H9 (cell line): Measurements from ENCODE around the gene CADPS. TPM values are rescaled to one million over a fixed set of nuclear protein-coding genes. Genes with fewer than 3 reads are reported as not detected.

Experiments
- DNase-seq: peaks from one replicate; pipeline ENCODE4 v3.0.0-alpha.2; 2017
- H2AFZ ChIP-seq: one replicate; pipeline ENCODE4 v1.6.1; 2013; ENCODE audit warnings: mild to moderate bottlenecking, low read length, control low read depth, moderate library complexity
- H2AK5ac ChIP-seq: 2 replicates; pipeline ENCODE4 v1.6.1; 2013; ENCODE audit warnings: low read length, control low read depth, mixed read lengths; ENCODE audit not compliant: insufficient read length
- H2BK120ac ChIP-seq: one replicate; pipeline ENCODE4 v1.6.1; 2013; ENCODE audit warnings: low read depth, mild to moderate bottlenecking, low read length, control low read depth, inconsistent platforms; ENCODE audit not compliant: poor library complexity, severe bottlenecking
- H2BK12ac ChIP-seq: 2 replicates; pipeline ENCODE4 v1.6.1; 2013; ENCODE audit warnings: low read length, control low read depth, mixed read lengths, low read depth; ENCODE audit not compliant: insufficient read length
- H2BK15ac ChIP-seq: 2 replicates; pipeline ENCODE4 v1.6.1; 2013; ENCODE audit warnings: low read depth, low read length, control low read depth
- H2BK20ac ChIP-seq: one replicate; pipeline ENCODE4 v1.6.1; 2013; ENCODE audit warnings: low read depth, mild to moderate bottlenecking, low read length, control low read depth, inconsistent platforms; ENCODE audit not compliant: poor library complexity, severe bottlenecking
- H2BK5ac ChIP-seq: 2 replicates; pipeline ENCODE4 v1.6.1; 2013; ENCODE audit warnings: low read length, control low read depth, mixed read lengths; ENCODE audit not compliant: insufficient read length
- H3K14ac ChIP-seq: 2 replicates; pipeline ENCODE4 v1.6.1; 2013; ENCODE audit warnings: low read length, control low read depth; ENCODE audit not compliant: insufficient read depth
- H3K18ac ChIP-seq: 2 replicates; pipeline ENCODE4 v1.6.1; 2013; ENCODE audit warnings: low read depth, mild to moderate bottlenecking, mixed read lengths, low read length, control low read depth; ENCODE audit not compliant: insufficient read length
- H3K23ac ChIP-seq: 2 replicates; pipeline ENCODE4 v1.6.1; 2013; ENCODE audit warnings: low read length, control low read depth, mixed read lengths, low read depth; ENCODE audit not compliant: insufficient read length
- H3K23me2 ChIP-seq: 2 replicates; pipeline ENCODE4 v1.6.1; 2013; ENCODE audit warnings: low read depth, mild to moderate bottlenecking, mixed read lengths, low read length, control low read depth; ENCODE audit not compliant: insufficient read length, poor library complexity, severe bottlenecking
- H3K27ac ChIP-seq: 2 replicates; pipeline ENCODE4 v1.5.1; 2013; ENCODE audit warnings: low read length, control low read depth, mixed read lengths, low read depth; ENCODE audit not compliant: insufficient read length
- H3K27me3 ChIP-seq: 2 replicates; pipeline ENCODE4 v1.6.1; 2013; ENCODE audit warnings: low read length, control low read depth, inconsistent platforms; ENCODE audit not compliant: insufficient read depth
- H3K4ac ChIP-seq: 2 replicates; pipeline ENCODE4 v1.6.1; 2013; ENCODE audit warnings: low read depth, mild to moderate bottlenecking, control low read depth, inconsistent platforms, low read length, moderate library complexity
- H3K4me1 ChIP-seq: 2 replicates; pipeline ENCODE4 v1.6.1; 2013; ENCODE audit warnings: low read length, control low read depth, inconsistent platforms; ENCODE audit not compliant: insufficient read depth
- H3K4me2 ChIP-seq: 2 replicates; pipeline ENCODE4 v1.6.1; 2013; ENCODE audit warnings: low read length, control low read depth, mixed read lengths; ENCODE audit not compliant: insufficient read length, insufficient read depth
- H3K56ac ChIP-seq: 2 replicates; pipeline ENCODE4 v1.6.1; 2013; ENCODE audit warnings: low read depth, mild to moderate bottlenecking, mixed read lengths, low read length, control low read depth; ENCODE audit not compliant: insufficient read length
- H3K79me1 ChIP-seq: 2 replicates; pipeline ENCODE4 v1.6.1; 2013; ENCODE audit warnings: low read depth, mild to moderate bottlenecking, moderate library complexity, low read length, control low read depth, inconsistent platforms; ENCODE audit not compliant: insufficient read depth, poor library complexity, severe bottlenecking
- H3K79me2 ChIP-seq: 2 replicates; pipeline ENCODE4 v1.6.1; 2013; ENCODE audit warnings: low read length, control low read depth, inconsistent platforms; ENCODE audit not compliant: insufficient read depth
- H3K9ac ChIP-seq: 2 replicates; pipeline ENCODE4 v1.6.1; 2013; ENCODE audit warnings: low read length, control low read depth, mixed read lengths; ENCODE audit not compliant: insufficient read length; ENCODE audit errors: extremely low read depth
- H3K9me3 ChIP-seq: one replicate; pipeline ENCODE4 v1.6.1; 2013; ENCODE audit warnings: low read depth, low read length, inconsistent platforms; ENCODE audit not compliant: control insufficient read depth
- H3T11ph ChIP-seq: one replicate; pipeline ENCODE4 v1.6.1; 2013; ENCODE audit warnings: mild to moderate bottlenecking, low read length, control low read depth, inconsistent platforms
- H4K20me1 ChIP-seq: one replicate; pipeline ENCODE4 v1.6.1; 2013; ENCODE audit not compliant: control insufficient read depth, insufficient read length, insufficient read depth
- H4K5ac ChIP-seq: 2 replicates; pipeline ENCODE4 v1.6.1; 2013; ENCODE audit warnings: low read depth, mild to moderate bottlenecking, mixed read lengths, low read length, control low read depth; ENCODE audit not compliant: insufficient read length
- H4K8ac ChIP-seq: replicated peaks from 2 replicates; pipeline ENCODE4 v1.6.1; 2013; ENCODE audit warnings: low read length, control low read depth, mixed read lengths, low read depth; ENCODE audit not compliant: insufficient read length
- H4K91ac ChIP-seq: 2 replicates; pipeline ENCODE4 v1.6.1; 2013; ENCODE audit warnings: low read depth, mild to moderate bottlenecking, moderate library complexity, mixed read lengths, low read length, control low read depth; ENCODE audit not compliant: insufficient read length
- H3K27ac Mint-ChIP-seq, 3 experiments: 2 replicates in 2 of 3; 3 replicates in 1 of 3; pipeline ENCODE4 v1.8.0; 2020 to 2021; ENCODE audit warnings: mixed read lengths in 3 of 3, mild to moderate bottlenecking in 1 of 3, moderate library complexity in 1 of 3
- H3K27me3 Mint-ChIP-seq: 2 replicates; pipeline ENCODE4 v1.8.0; 2021; ENCODE audit warnings: low read depth, mild to moderate bottlenecking, moderate library complexity, mixed read lengths
- H3K36me3 Mint-ChIP-seq, 3 experiments: 2 replicates in 2 of 3; 3 replicates in 1 of 3; pipeline ENCODE4 v1.8.0; 2020 to 2021; ENCODE audit warnings: low read depth in 3 of 3, mixed read lengths in 3 of 3; ENCODE audit not compliant: insufficient read depth in 1 of 3
- H3K4me1 Mint-ChIP-seq, 2 experiments: 2 replicates each; pipeline ENCODE4 v1.8.0; 2020; ENCODE audit warnings: mixed read lengths in 2 of 2
- H3K4me3 Mint-ChIP-seq, 2 experiments: 2 replicates in 1 of 2; 3 replicates in 1 of 2; pipeline ENCODE4 v1.8.0; 2020 to 2021; ENCODE audit warnings: mild to moderate bottlenecking in 2 of 2, mixed read lengths in 2 of 2, moderate library complexity in 1 of 2
- H3K9me3 Mint-ChIP-seq, 2 experiments: 2 replicates in 1 of 2; 3 replicates in 1 of 2; pipeline ENCODE4 v1.8.0; 2020; ENCODE audit warnings: mild to moderate bottlenecking in 2 of 2, mixed read lengths in 2 of 2, moderate library complexity in 1 of 2
- CTCF ChIP-seq: fragments of 200-600 bp; sonication (generic); conservative IDR thresholded peaks from 3 replicates; pipeline ENCODE4 v1.8.0; 2021; ENCODE audit warnings: antibody characterized with exemption, mild to moderate bottlenecking
- WGBS: extraction: QIAGEN DNeasy Blood & Tissue Kit; methylation state at CpG from one replicate; pipeline ENCODE4 v1.1.7; 2013; ENCODE audit warnings: missing lambda C conversion rate, low lambda C conversion rate, mixed read lengths; ENCODE audit not compliant: insufficient read length; ENCODE audit errors: extremely low coverage; 5-methylcytosine and 5-hydroxymethylcytosine counted together
- total RNA-seq: library from RNA; stranded (reverse); gene quantifications from 2 replicates; pipeline ENCODE4 v1.2.1, GENCODE V29; 2021

CADPS gene
- total RNA-seq, 1 experiment from 2014 or later = 6.6 TPM

- Histone ChIP-seq H2AFZ (no peak overlapping the region), H3K9me3 (no peaks in the 10 kb centered on the region), H2BK20ac (no peak overlapping the region), H3K79me1 (no peaks in the 10 kb centered on the region), H4K8ac (no peak overlapping the region), H3K79me2 (no peaks in the 10 kb centered on the region), H2BK12ac (no peak overlapping the region), H3K56ac (no peak overlapping the region), H3K27me3 (no peaks in the 10 kb centered on the region), H3K27ac (no peak overlapping the region), H3K14ac (no peak overlapping the region), H2BK120ac (no peak overlapping the region), H2AK5ac (no peak overlapping the region), H4K20me1 (no peaks in the 10 kb centered on the region), H3K4me2 (no peak overlapping the region), H3K4ac (no peak overlapping the region), H2BK15ac (no peak overlapping the region), H3K23me2 (no peaks in the 10 kb centered on the region), H2BK5ac (no peak overlapping the region), H3K23ac (no peak overlapping the region), H3T11ph (no peak overlapping the region), H4K91ac (no peak overlapping the region), H3K18ac (no peak overlapping the region), H3K9ac (no peak overlapping the region), H3K4me1 (no peaks in the 10 kb centered on the region), H4K5ac (no peak overlapping the region)
- peaks cover 0 to 3% of the 10 kb centered on the region in 2 experiments; a peak in 3 of 5 replicates for H3K9me3 Mint-ChIP-seq
- no peak for DNase-seq
- no peak overlapping the region for H3K4me3 Mint-ChIP-seq
- H3K36me3 Mint-ChIP-seq = peaks cover 2 to 4% (median 3%) of the 10 kb centered on the region in 3 experiments; a peak in 3 of 7 replicates
- H3K27me3 Mint-ChIP-seq = no peaks in the 10 kb centered on the region
- H3K4me1 Mint-ChIP-seq = no peaks in the 10 kb centered on the region
- no CpG with 5 or more reads among the region's 4 CpGs for WGBS
- no peak for TF ChIP-seq CTCF
- no peak overlapping the region for H3K27ac Mint-ChIP-seq
Observed at GRCh38 chr3:62585861-62586260, 289.4 kb downstream of the CADPS start.
